ENCODE results near the gene SKI.
A peak's percentile ranks its signal among the peaks of the same experiment; 100 is the strongest.
"Not testable (repeated sequence)": the region's sequence is repeated elsewhere in the genome, so short reads cannot be mapped to it uniquely, and the experiment has no call there.

Gene SKI

GRCh38 chr1:2313651-2314261 is 85.6 kb downstream of the SKI start:
- no peak for DNase-seq

- peak; percentile 14 for DNase-seq
These were observed 86.2 kb downstream of the SKI start for GRCh38 chr1:2314273-2314802.

GRCh38 chr1:2314803-2315673 is 86.9 kb downstream of the SKI start:
- peak; percentile 28 for DNase-seq

GRCh38 chr1:2315674-2316450 is 87.7 kb downstream of the SKI start:
- DNase-seq = no peak

GRCh38 chr1:2316451-2316961 is 88.4 kb downstream of the SKI start:
- no peak for DNase-seq

- no peak for DNase-seq
These were observed 89.3 kb downstream of the SKI start for GRCh38 chr1:2317230-2318065.

GRCh38 chr1:2318314-2319278 is 90.5 kb downstream of the SKI start:
- DNase-seq = peak; percentile 55

GRCh38 chr1:2319291-2319690 is 91.2 kb downstream of the SKI start:
- no peak for DNase-seq

- DNase-seq = no peak
These were observed 91.9 kb downstream of the SKI start for GRCh38 chr1:2320006-2320405.

GRCh38 chr1:2320760-2321667 is 92.9 kb downstream of the SKI start:
- DNase-seq = no peak

GRCh38 chr1:2322065-2322571 is 94.0 kb downstream of the SKI start:
- no peak for DNase-seq

GRCh38 chr1:2322581-2323211 is 94.6 kb downstream of the SKI start:
- DNase-seq = no peak

GRCh38 chr1:2323451-2323974 is 95.4 kb downstream of the SKI start:
- DNase-seq = no peak

GRCh38 chr1:2324553-2325366 is 96.6 kb downstream of the SKI start:
- DNase-seq = no peak

- no peak for DNase-seq
These were observed 98.4 kb downstream of the SKI start for GRCh38 chr1:2326524-2326923.

- DNase-seq = not testable (repeated sequence)
These were observed 99.0 kb downstream of the SKI start for GRCh38 chr1:2327162-2327561.

- no peak for DNase-seq
These were observed 99.7 kb downstream of the SKI start for GRCh38 chr1:2327841-2328240.
